NCI-H2171 (cell line): ENCODE data around the gene COA7.

Experiments used
- DNase-seq: peaks from one replicate; lab custom pipeline; 2025; lab: John Stamatoyannopoulos, UW

Gene COA7

GRCh38 chr1:52669696-52670095 is 28.5 kb downstream of the COA7 start:
- no peak for DNase-seq

- DNase-seq, result no peak
Measured at GRCh38 chr1:52668711-52669110, 29.4 kb downstream of the COA7 start.

- DNase-seq, result no peak
Measured at GRCh38 chr1:52667984-52668383, 30.2 kb downstream of the COA7 start.

- DNase-seq, result no peak
Measured at GRCh38 chr1:52667290-52667689, 30.9 kb downstream of the COA7 start.

GRCh38 chr1:52665006-52665941 is 32.9 kb downstream of the COA7 start:
- no peak for DNase-seq

GRCh38 chr1:52663716-52664115 is 34.4 kb downstream of the COA7 start:
- no peak for DNase-seq

- DNase-seq, result no peak
Measured at GRCh38 chr1:52662645-52663313, 35.4 kb downstream of the COA7 start.

GRCh38 chr1:52660807-52661206 is 37.3 kb downstream of the COA7 start:
- no peak for DNase-seq

GRCh38 chr1:52659851-52660596 is 38.1 kb downstream of the COA7 start:
- DNase-seq, result no peak

GRCh38 chr1:52659356-52659755 is 38.8 kb downstream of the COA7 start:
- no peak for DNase-seq

- DNase-seq, result no peak
Measured at GRCh38 chr1:52658795-52659194, 39.4 kb downstream of the COA7 start.

GRCh38 chr1:52657702-52658101 is 40.4 kb downstream of the COA7 start:
- DNase-seq, result no peak

GRCh38 chr1:52654063-52654462 is 44.1 kb downstream of the COA7 start:
- no peak for DNase-seq

GRCh38 chr1:52653207-52653849 is 44.8 kb downstream of the COA7 start:
- no peak for DNase-seq

GRCh38 chr1:52651904-52652303 is 46.2 kb downstream of the COA7 start:
- DNase-seq, result no peak

GRCh38 chr1:52645261-52645660 is 52.9 kb downstream of the COA7 start:
- DNase-seq, result no peak

GRCh38 chr1:52641307-52641706 is 56.8 kb downstream of the COA7 start:
- DNase-seq, result peak; percentile 37

GRCh38 chr1:52640697-52641096 is 57.5 kb downstream of the COA7 start:
- DNase-seq, result peak; percentile 93

- no peak for DNase-seq
Measured at GRCh38 chr1:52637946-52638345, 60.2 kb downstream of the COA7 start.

- DNase-seq, result no peak
Measured at GRCh38 chr1:52636721-52637695, 61.1 kb downstream of the COA7 start.
